Esophagus muscularis mucosa (tissue), 4 donors: ENCODE data around the gene SETD7. TPM values are rescaled to one million over a fixed set of nuclear protein-coding genes. Genes with fewer than 3 reads are reported as not detected.

Source experiments
- DNase-seq: peaks from one replicate; pipeline ENCODE4 v3.0.0-alpha.2; 2017; ENCODE audit errors: extremely low spot score
- H3K27ac ChIP-seq, 4 donors: fragments of 200-600 bp; sonication (generic); replicated peaks in 1 of 4; 1 replicate in 3 of 4; 2 replicates in 1 of 4; pipeline ENCODE4 v1.5.1; 2016 to 2019; ENCODE audit warnings: mild to moderate bottlenecking in 1 of 4
- H3K27me3 ChIP-seq, 4 donors: fragments of 200-600 bp; sonication (generic); one replicate each; pipeline versions ENCODE4 v1.5.1 to v1.6.0; 2016 to 2019
- H3K36me3 ChIP-seq, 4 donors: fragments of 200-600 bp; sonication (generic); one replicate each; pipeline ENCODE4 v1.5.1; 2016 to 2019
- H3K4me1 ChIP-seq, 4 donors: fragments of 200-600 bp; sonication (generic); one replicate each; pipeline ENCODE4 v1.5.1; 2016 to 2019
- H3K4me3 ChIP-seq, 4 donors: fragments of 200-600 bp; sonication (generic); 1 replicate in 2 of 4; 2 replicates in 2 of 4; pipeline ENCODE4 v1.5.1; 2016 to 2019; ENCODE audit warnings: mild to moderate bottlenecking in 4 of 4, moderate library complexity in 1 of 4
- H3K9me3 ChIP-seq, 4 donors: fragments of 200-600 bp; sonication (generic); 1 replicate in 3 of 4; 2 replicates in 1 of 4; pipeline ENCODE4 v1.5.1; 2016 to 2019
- EP300 ChIP-seq: sonication (generic); formaldehyde crosslinking; IDR thresholded peaks from one replicate; pipeline ENCODE4 v1.6.1; 2017; ENCODE audit warnings: antibody characterized with exemption
- POLR2A ChIP-seq: fragments of 450-650 bp; IDR thresholded peaks from one replicate; pipeline ENCODE4 v1.6.1; 2017; ENCODE audit warnings: antibody characterized with exemption, moderate library complexity, mild to moderate bottlenecking, low read depth
- POLR2AphosphoS5 ChIP-seq, 2 donors: sonication (generic); formaldehyde crosslinking; IDR thresholded peaks; one replicate each; pipeline ENCODE4 v1.6.1; 2017; ENCODE audit warnings: antibody characterized with exemption in 2 of 2
- WGBS: methylation state at CpG from one replicate; pipeline ENCODE4 v1.1.5; 2018; 5-methylcytosine and 5-hydroxymethylcytosine counted together
- intact Hi-C: fragments of 100-400 bp; cut with DNase I; formaldehyde crosslinking; loops from one replicate; pipeline ENCODE4 v1.15.1; 2023
- total RNA-seq, 4 donors: library from RNA; depleted of rRNA; stranded (reverse); fragments of >200 nt; gene quantifications; one replicate each; pipeline versions ENCODE4 v1.1.0 to v1.2.1, GENCODE V29; 2016
- TF ChIP-seq, protein P1 (sequence below), 3 experiments: fragments of 200-600 bp in 2 of 3; fragments of 450-650 bp in 1 of 3; sonication (generic) in 2 of 3; IDR thresholded peaks; one replicate each; pipeline ENCODE4 v1.5.1; 2017 to 2019; ENCODE audit warnings: antibody characterized with exemption in 3 of 3, mild to moderate bottlenecking in 2 of 3, moderate library complexity in 1 of 3

The SETD7 gene
- total RNA-seq, 4 donors from 2014 or later, result 54.4 to 96.0 (median 63.9) TPM

DNA sequence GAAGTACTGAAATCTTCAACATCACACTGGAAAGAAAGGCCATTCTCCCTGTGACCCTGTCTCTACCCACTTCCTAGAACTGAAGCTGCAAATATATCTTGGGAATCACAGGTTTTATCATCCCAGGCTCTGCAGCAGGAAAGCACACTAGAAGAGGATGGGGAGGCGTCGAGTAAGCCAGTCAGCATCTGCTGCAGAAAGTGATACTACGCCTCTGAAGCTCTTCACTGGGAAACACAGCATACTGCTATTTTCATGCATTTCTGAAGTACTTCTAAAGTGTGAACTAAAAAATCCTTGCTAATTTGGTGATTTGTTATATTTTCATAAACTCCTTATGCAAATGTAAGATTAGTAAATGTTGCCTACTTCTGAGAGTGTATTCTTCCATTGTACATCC, 73.0 kb downstream of the SETD7 start:
- no peaks in the 10 kb centered on the region for H3K27me3 ChIP-seq
- no peak for DNase-seq
- intact Hi-C loops, result no loop called here
- no peaks in the 10 kb centered on the region for H3K9me3 ChIP-seq
- no peak overlapping the region for H3K27ac ChIP-seq
- H3K4me1 ChIP-seq, result peaks cover 0 to 5% (median 1%) of the 10 kb centered on the region in 4 donors
- H3K4me3 ChIP-seq, result no peak overlapping the region
- no peak for TF ChIP-seq POLR2A
- TF ChIP-seq, protein P1, sequence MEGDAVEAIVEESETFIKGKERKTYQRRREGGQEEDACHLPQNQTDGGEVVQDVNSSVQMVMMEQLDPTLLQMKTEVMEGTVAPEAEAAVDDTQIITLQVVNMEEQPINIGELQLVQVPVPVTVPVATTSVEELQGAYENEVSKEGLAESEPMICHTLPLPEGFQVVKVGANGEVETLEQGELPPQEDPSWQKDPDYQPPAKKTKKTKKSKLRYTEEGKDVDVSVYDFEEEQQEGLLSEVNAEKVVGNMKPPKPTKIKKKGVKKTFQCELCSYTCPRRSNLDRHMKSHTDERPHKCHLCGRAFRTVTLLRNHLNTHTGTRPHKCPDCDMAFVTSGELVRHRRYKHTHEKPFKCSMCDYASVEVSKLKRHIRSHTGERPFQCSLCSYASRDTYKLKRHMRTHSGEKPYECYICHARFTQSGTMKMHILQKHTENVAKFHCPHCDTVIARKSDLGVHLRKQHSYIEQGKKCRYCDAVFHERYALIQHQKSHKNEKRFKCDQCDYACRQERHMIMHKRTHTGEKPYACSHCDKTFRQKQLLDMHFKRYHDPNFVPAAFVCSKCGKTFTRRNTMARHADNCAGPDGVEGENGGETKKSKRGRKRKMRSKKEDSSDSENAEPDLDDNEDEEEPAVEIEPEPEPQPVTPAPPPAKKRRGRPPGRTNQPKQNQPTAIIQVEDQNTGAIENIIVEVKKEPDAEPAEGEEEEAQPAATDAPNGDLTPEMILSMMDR (IDR thresholded peaks at IDR 0.05), result no peak
- TF ChIP-seq POLR2AphosphoS5 (IDR thresholded peaks at IDR 0.05), result no peak
- no peak for TF ChIP-seq EP300
- no peaks in the 10 kb centered on the region for H3K36me3 ChIP-seq
- 94% methylated on average over 3 of the region's 3 CpGs for WGBS

DNA sequence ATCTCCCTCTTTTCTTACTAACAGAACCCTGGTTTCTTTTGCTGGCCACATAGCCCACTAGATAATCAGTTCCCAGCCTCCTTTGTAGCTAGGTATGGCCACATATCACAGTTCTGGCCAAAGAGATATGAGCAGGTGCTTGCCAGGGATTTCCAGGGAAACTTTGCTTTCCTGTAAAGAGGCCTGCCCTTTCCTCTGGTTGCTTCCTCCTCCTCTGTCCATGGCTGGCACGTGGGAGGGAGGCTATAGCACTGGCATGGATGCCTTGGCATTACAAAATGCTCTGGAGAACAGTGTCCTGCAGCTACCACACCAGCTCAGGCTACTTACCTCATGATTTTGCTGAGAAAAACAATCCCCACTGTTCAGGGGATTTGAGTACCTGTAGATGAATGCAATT, 74.6 kb downstream of the SETD7 start:
- DNase-seq, result no peak
- WGBS, result 67% methylated on average over 1 of the region's 1 CpG
- no peak for TF ChIP-seq POLR2A
- TF ChIP-seq EP300, result no peak
- TF ChIP-seq, protein P1 (IDR thresholded peaks at IDR 0.05), result no peak
- H3K36me3 ChIP-seq, result peaks cover 0 to 2% (median 0%) of the 10 kb centered on the region in 4 donors
- intact Hi-C loops, result no loop called here
- peaks cover 0 to 5% (median 1%) of the 10 kb centered on the region in 4 donors for H3K4me1 ChIP-seq
- no peaks in the 10 kb centered on the region for H3K9me3 ChIP-seq
- no peaks in the 10 kb centered on the region for H3K27me3 ChIP-seq
- H3K4me3 ChIP-seq, result no peak overlapping the region
- no peak overlapping the region for H3K27ac ChIP-seq

DNA sequence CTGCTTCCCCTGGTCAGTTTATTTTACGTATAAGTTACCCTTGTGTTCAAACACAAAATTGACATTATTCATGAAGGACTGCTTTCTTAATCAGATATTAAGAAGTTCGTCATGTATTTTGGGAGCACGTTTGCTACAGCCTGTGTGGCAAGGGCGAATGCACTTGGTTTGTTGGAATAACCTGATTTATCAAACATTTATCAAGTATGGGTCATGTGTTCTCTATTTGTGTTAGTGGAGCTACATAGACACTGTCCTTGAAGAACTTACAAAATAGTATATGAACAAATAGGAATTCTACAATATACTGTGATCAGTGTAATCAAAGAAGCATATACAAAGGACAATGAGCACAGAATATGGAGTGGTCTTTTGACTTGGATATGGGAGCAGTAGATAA, 79.7 kb downstream of the SETD7 start:
- DNase-seq, result no peak
- WGBS, result 95% methylated on average over 4 of the region's 4 CpGs
- no peak overlapping the region for H3K4me3 ChIP-seq
- intact Hi-C loops, result no loop called here
- TF ChIP-seq EP300 (no peak), POLR2AphosphoS5 (IDR thresholded peaks at IDR 0.05) (no peak), POLR2A (no peak)
- TF ChIP-seq, protein P1 (IDR thresholded peaks at IDR 0.05), result no peak
- H3K36me3 ChIP-seq, result peaks cover 8 to 13% (median 12%) of the 10 kb centered on the region in 4 donors
- no peaks in the 10 kb centered on the region for H3K4me1 ChIP-seq
- no peaks in the 10 kb centered on the region for H3K27me3 ChIP-seq
- no peak overlapping the region for H3K27ac ChIP-seq
- H3K9me3 ChIP-seq, result no peaks in the 10 kb centered on the region

DNA sequence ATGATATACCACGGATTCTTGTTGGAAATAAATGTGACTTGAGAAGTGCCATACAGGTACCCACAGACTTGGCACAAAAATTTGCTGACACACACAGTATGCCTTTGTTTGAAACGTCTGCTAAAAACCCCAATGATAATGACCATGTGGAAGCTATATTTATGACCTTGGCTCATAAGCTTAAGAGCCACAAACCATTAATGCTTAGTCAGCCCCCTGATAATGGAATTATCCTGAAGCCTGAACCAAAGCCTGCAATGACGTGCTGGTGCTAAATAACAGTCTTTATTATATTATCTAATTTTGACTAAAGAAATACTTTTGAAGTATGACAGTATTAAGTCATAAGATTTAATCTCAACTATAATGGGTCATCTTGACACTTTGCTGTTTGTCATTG, 83.2 kb downstream of the SETD7 start:
- H3K27me3 ChIP-seq, result no peaks in the 10 kb centered on the region
- H3K9me3 ChIP-seq, result no peaks in the 10 kb centered on the region
- DNase-seq, result no peak
- intact Hi-C loops, result no loop called here
- H3K27ac ChIP-seq, result no peak overlapping the region
- H3K4me3 ChIP-seq, result no peak overlapping the region
- peaks cover 0 to 5% (median 0%) of the 10 kb centered on the region in 4 donors for H3K4me1 ChIP-seq
- H3K36me3 ChIP-seq, result peaks cover 8 to 13% (median 12%) of the 10 kb centered on the region in 4 donors
- TF ChIP-seq POLR2A, result no peak
- no peak for TF ChIP-seq EP300
- TF ChIP-seq POLR2AphosphoS5 (IDR thresholded peaks at IDR 0.05), result no peak
- TF ChIP-seq, protein P1 (IDR thresholded peaks at IDR 0.05), result no peak
- WGBS, result 81% methylated on average over 3 of the region's 3 CpGs

DNA sequence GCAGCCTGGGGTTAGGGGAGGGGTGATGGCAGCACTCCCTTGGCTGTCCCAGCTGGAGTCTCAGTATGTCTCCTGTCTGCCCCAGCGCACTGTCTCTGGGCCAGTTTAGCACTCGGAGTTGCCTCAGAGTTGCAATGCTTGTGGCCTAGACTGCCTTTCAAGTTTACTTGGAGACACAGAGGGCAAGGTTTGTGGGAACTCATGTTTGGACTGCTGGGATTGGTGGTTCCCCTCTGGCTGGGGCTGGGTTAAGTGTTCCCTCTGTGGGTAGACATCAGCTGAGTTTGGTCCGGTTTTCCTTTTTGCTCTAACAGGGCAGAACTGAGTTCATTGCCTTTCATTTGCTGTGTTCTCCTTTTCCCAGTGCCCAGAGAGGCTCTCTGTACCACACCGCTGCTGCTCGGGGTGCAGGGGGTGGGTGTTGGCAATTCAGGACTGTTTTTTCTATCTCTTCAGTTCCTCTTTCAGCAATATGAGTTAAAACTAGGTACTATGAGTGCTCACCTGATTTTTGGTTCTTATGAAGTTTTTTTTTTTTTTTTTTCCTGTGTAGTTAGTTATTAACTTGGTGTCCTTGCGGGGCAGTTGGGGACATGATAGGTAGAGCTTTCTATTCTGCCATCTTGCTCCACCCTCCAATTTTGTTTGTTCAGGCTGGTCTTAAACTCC, 84.9 kb downstream of the SETD7 start:
- Histone ChIP-seq H3K27me3 (no peaks in the 10 kb centered on the region), H3K36me3 (peaks cover 5 to 13% (median 12%) of the 10 kb centered on the region in 4 donors), H3K4me1 (peaks cover 0 to 5% (median under 1%) of the 10 kb centered on the region in 4 donors), H3K9me3 (no peaks in the 10 kb centered on the region), H3K27ac (no peak overlapping the region), H3K4me3 (no peak overlapping the region)
- intact Hi-C loops, result no loop called here
- no peak for DNase-seq
- 80% methylated on average over 6 of the region's 6 CpGs for WGBS
- TF ChIP-seq EP300 (no peak), POLR2AphosphoS5 (IDR thresholded peaks at IDR 0.05) (no peak), POLR2A (no peak)
- TF ChIP-seq, protein P1 (IDR thresholded peaks at IDR 0.05), result no peak
